Cardiac fibroblast (primary cell): ENCODE measurements around the gene FAM216A.

Source experiments
- DNase-seq, 2 donors: peaks; one replicate each; pipeline versions ENCODE4 v3.0.0 to v3.0.0-alpha.2; 2010; ENCODE audit warnings: low read depth in 2 of 2
- H3K4me3 ChIP-seq, 2 donors: replicated peaks in 1 of 2; 1 replicate in 1 of 2; 2 replicates in 1 of 2; pipeline ENCODE4 v1.5.1; 2011; ENCODE audit warnings: low read depth in 2 of 2, low read length in 2 of 2, mild to moderate bottlenecking in 2 of 2, moderate library complexity in 1 of 2
- TF ChIP-seq, protein P1 (sequence below): IDR thresholded peaks from one replicate; pipeline ENCODE4 v1.5.1; 2011; ENCODE audit warnings: low read depth, mild to moderate bottlenecking, low read length, inconsistent platforms

Gene FAM216A

DNA sequence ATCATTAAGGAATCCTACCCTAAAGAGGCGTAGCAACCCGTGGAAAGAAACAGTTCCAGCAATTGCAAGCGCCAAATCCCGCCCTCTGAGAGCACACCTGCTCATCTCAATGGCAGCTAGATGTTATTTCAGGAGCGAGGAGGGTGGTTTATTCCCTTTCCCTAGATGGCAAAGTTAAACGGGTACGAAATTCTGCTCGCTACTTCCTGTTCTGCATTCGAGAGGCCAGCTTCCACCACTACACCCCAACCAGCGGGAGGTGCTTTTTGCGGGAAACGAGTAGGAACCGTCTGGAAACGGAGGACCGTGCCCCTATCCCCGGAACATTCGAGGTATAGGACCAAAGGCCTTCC is 32.7 kb downstream of the FAM216A start:
- H3K4me3 ChIP-seq: peak overlapping the region; percentile 96 to 100
- DNase-seq: peak; percentile 38 to 66
- TF ChIP-seq, protein P1, sequence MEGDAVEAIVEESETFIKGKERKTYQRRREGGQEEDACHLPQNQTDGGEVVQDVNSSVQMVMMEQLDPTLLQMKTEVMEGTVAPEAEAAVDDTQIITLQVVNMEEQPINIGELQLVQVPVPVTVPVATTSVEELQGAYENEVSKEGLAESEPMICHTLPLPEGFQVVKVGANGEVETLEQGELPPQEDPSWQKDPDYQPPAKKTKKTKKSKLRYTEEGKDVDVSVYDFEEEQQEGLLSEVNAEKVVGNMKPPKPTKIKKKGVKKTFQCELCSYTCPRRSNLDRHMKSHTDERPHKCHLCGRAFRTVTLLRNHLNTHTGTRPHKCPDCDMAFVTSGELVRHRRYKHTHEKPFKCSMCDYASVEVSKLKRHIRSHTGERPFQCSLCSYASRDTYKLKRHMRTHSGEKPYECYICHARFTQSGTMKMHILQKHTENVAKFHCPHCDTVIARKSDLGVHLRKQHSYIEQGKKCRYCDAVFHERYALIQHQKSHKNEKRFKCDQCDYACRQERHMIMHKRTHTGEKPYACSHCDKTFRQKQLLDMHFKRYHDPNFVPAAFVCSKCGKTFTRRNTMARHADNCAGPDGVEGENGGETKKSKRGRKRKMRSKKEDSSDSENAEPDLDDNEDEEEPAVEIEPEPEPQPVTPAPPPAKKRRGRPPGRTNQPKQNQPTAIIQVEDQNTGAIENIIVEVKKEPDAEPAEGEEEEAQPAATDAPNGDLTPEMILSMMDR: no peak

DNA sequence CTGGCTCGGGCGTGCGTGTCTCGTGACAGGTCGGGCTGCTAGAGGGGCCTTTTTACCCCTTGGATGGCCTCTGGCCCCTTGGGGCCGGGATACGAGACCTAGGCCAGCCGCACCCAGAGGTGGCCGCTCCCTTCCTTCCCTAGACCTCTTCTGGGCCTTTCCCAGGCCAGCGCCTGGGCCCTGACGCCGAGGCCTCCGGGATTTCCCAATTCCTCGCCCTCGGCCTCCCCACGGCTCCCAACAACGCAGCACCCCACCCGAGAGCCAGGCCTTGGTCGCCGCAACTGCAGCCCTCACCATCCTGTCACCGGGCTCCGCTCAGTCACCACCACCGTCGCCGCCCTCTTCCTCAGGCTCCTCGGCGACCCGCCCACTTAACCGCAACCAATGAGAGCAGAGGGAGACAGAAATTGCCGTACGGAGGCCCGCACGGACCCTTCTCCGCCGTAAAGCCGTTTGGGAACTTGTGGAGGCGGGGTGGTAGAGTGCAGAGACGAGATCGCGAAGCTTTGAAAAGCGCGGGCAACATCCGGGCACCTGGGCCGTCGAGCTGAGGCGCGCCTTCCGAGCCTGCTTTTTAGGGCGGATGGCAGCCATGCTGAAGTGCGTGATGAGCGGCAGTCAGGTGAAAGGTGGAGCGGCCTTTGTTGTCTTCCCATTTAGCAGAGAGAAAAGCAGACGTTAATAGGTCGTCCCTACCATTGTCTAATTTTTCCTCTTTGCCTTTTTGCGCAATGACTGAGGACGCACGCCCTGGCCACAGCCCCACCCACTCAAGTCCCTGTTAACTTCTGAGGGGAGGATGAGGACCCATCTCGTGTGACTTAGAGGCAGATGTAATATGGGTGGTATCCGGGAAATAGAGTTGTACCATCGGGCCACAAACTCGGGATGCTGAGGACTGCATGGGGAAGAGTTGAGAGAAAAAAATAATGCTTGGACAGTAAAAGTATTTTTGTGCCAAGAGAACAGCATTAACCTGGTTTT is 33.4 kb downstream of the FAM216A start, which contains the start of the genes RAD9B and VPS29:
Gene RAD9B, plus strand, starts transcription at position 580 of the 987 bp plus-strand sequence. Its CDS starts 7 bp downstream, at position 587.
Gene VPS29, minus strand, starts transcription at position 360 of the 987 bp plus-strand sequence. Its CDS starts 60 bp downstream, at position 300.
- H3K4me3 ChIP-seq: peak within 1 kb of the TSS; percentile 96 to 100
- peak; percentile 98 to 99 for DNase-seq

DNA sequence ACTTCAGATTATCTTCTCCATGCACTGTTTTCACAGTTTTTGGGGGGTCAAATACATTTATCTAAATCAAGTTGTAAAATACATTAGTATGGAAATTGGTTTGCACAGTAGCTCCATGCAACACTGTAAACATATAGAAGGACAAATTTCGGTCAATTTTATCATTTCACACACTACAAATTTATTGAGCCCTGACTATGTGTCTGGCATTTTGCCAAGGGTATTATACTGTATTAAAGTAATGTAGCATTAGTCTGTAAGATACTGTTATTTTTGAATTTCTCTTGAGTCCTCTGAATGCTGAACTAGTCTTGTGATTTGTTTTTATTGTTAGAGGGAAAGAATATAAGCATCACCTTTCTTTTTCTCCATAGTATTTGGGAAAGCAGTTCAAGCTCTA is 34.8 kb downstream of the FAM216A start:
- no peak overlapping the region for H3K4me3 ChIP-seq
- TF ChIP-seq, protein P1: no peak
- DNase-seq: no peak

More for the DNA sequence above, 33.4 kb downstream of the FAM216A start, which contains the start of the genes RAD9B and VPS29:
- TF ChIP-seq, protein P1: no peak

DNA sequence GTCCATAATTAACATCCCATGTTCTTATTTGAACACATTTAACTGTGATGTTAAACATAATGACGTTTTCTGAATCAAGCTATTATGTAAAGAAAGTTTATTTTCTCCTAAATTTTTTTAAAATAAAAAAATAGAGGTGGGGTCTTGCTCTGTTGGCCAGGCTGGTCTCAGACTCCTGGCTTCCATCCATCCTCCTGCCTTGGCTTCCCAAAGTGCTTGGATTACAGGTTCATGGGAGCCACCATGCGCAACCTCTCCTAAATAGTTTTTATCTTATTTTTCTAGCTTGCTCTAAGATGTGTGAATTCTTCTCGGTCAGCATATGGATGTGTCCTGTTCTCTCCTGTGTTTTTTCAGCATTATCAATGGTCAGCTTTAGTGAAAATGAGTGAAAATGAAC is 36.7 kb downstream of the FAM216A start:
- no peak for DNase-seq
- no peak overlapping the region for H3K4me3 ChIP-seq
- TF ChIP-seq, protein P1: no peak

DNA sequence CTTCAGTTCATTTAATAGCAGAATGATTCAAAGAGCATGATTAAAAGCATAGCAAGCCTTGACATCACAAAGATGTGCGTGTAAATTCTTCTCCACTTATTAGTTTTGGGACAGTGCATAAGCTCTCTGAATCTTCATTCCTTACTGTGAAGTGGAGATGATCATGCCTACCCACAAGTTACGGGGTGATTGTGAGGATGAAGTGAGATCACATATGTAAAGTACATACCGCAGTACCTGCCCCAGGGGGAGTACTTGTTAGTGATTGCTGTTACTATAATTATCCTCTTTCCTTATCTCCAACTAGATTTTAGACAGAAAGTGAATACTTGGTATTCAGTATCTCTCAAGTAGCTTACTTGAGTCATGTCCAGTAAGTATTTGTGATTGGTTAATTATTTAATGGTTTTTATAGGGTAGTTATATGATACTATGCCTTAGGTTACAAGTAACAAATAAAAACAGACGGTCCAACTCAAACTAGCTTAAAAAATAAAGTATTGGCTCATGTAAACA is 39.5 kb downstream of the FAM216A start:
- TF ChIP-seq, protein P1: no peak
- DNase-seq: no peak
- H3K4me3 ChIP-seq: no peak overlapping the region

DNA sequence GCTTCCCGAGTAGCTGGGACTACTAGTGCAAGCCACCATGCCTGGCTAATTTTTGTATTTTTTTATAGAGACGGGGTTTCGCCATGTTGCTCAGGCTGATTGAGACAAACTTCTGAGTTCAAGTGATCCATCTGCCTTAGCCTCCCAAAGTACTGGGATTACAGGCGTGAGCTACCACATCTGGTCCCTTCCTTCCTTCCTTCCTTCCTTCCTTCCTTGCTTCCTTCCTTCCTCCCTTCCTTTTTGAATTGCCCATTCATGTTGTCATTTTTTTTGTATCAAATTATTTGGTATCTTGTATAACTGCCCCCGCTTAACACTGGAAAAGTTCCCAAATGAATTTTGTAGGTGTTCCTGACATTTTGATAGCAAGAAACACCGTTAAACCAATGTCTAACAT is 45.2 kb downstream of the FAM216A start:
- TF ChIP-seq, protein P1: no peak
- no peak for DNase-seq
- no peak overlapping the region for H3K4me3 ChIP-seq
